PC-3 (cell line): Measurements from ENCODE around the gene FASN. TPM values are rescaled to one million over a fixed set of nuclear protein-coding genes. Genes with fewer than 3 reads are reported as not detected.

ENCODE experiments used
- ATAC-seq: fragments of 200-7000 bp; cut with Tn5 transposase; 2 replicates; pipeline ENCODE4 v1.9.1; 2020; ENCODE audit warnings: mild to moderate bottlenecking, moderate library complexity
- BruUV-seq: library from RNA; stranded (reverse); fragments of 400-500 nt; replicated peaks from 2 replicates; lab custom pipeline; 2021; lab: Mats Ljungman, UMichigan
- CTCF ChIA-PET: fragments of 300-600 bp; sonication (Branson Sonifier 250); formaldehyde crosslinking; loops from one replicate; lab custom pipeline; 2022; ENCODE audit warnings: antibody characterized with exemption; lab: Charles Lee
- POLR2A ChIA-PET: fragments of 300-600 bp; sonication (Branson Sonifier 250); formaldehyde crosslinking; loops from one replicate; lab custom pipeline; 2022; ENCODE audit warnings: antibody characterized with exemption; ENCODE audit not compliant: unreplicated experiment; lab: Charles Lee
- DNase-seq: peaks from one replicate; pipeline ENCODE4 v3.0.0-alpha.2; 2015
- H2AFZ ChIP-seq: fragments of 300-600 bp; sonication (generic); 2 replicates; pipeline ENCODE4 v1.6.0; 2016; ENCODE audit warnings: antibody characterized with exemption, low read length
- H3F3A ChIP-seq: fragments of 300-600 bp; sonication (generic); one replicate; pipeline ENCODE4 v1.6.0; 2017; ENCODE audit warnings: antibody characterized with exemption, low read length, control low read depth, mild to moderate bottlenecking; ENCODE audit not compliant: unreplicated experiment
- H3K27ac ChIP-seq: fragments of 300-600 bp; sonication (generic); 2 replicates; pipeline ENCODE4 v1.5.1; 2016; ENCODE audit warnings: mild to moderate bottlenecking, low read length
- H3K27me3 ChIP-seq: fragments of 300-600 bp; sonication (generic); 2 replicates; pipeline ENCODE4 v1.6.1; 2016; ENCODE audit warnings: low read length, mixed read lengths
- H3K36me3 ChIP-seq: fragments of 300-600 bp; sonication (generic); 2 replicates; pipeline ENCODE4 v1.6.1; 2016; ENCODE audit warnings: low read depth, mixed run types, low read length, mixed read lengths
- H3K4me1 ChIP-seq: fragments of 300-600 bp; sonication (generic); 2 replicates; pipeline ENCODE4 v1.5.1; 2016; ENCODE audit warnings: low read length; ENCODE audit not compliant: insufficient read depth
- H3K4me2 ChIP-seq: fragments of 300-600 bp; sonication (generic); 2 replicates; pipeline ENCODE4 v1.6.0; 2016; ENCODE audit warnings: low read length
- H3K4me3 ChIP-seq: fragments of 300-600 bp; sonication (generic); 2 replicates; pipeline ENCODE4 v1.5.1; 2016; ENCODE audit warnings: mild to moderate bottlenecking, low read length, mixed read lengths
- H3K79me2 ChIP-seq: fragments of 300-600 bp; sonication (generic); 2 replicates; pipeline ENCODE4 v1.6.1; 2017; ENCODE audit warnings: low read length, mixed read lengths
- H3K9ac ChIP-seq: fragments of 300-600 bp; sonication (generic); 2 replicates; pipeline ENCODE4 v1.6.0; 2016; ENCODE audit warnings: mild to moderate bottlenecking, low read length
- H3K9me2 ChIP-seq: fragments of 300-600 bp; sonication (generic); replicated peaks from 2 replicates; pipeline ENCODE4 v1.6.1; 2016; ENCODE audit warnings: mixed run types, low read length, mixed read lengths
- H3K9me3 ChIP-seq: fragments of 300-600 bp; sonication (generic); 2 replicates; pipeline ENCODE4 v1.6.1; 2016; ENCODE audit warnings: low read length, mixed read lengths
- H4K20me1 ChIP-seq: fragments of 300-600 bp; sonication (generic); 2 replicates; pipeline ENCODE4 v1.6.1; 2016; ENCODE audit warnings: low read length, mixed read lengths
- CTCF ChIP-seq: fragments of 300-600 bp; sonication (generic); conservative IDR thresholded peaks from 2 replicates; pipeline ENCODE4 v1.5.1; 2017; ENCODE audit warnings: antibody characterized with exemption, low read depth, mild to moderate bottlenecking, low read length
- EZH2 ChIP-seq: fragments of 300-600 bp; sonication (generic); IDR thresholded peaks from one replicate; pipeline ENCODE4 v1.6.1; 2017; ENCODE audit warnings: antibody characterized with exemption, mild to moderate bottlenecking, low read length; ENCODE audit not compliant: unreplicated experiment
- EZH2phosphoT487 ChIP-seq: fragments of 300-600 bp; sonication (generic); IDR thresholded peaks from 2 replicates; pipeline ENCODE4 v1.6.1; 2018; ENCODE audit warnings: mild to moderate bottlenecking, antibody characterized with exemption, low read length, borderline replicate concordance
- intact Hi-C: fragments of 100-400 bp; cut with micrococcal nuclease; formaldehyde crosslinking; loops from 2 replicates; pipeline ENCODE4 v1.9.0; 2023
- total RNA-seq: library from RNA; depleted of rRNA; stranded (reverse); fragments of >200 nt; gene quantifications from 2 replicates; pipeline ENCODE4 v1.2.3, GENCODE V29; 2014

Gene FASN
- total RNA-seq, 1 experiment from 2014 or later: 269 TPM

- Histone ChIP-seq H3K4me2 (peak overlapping the region; percentile 94; the same call in 1 of the 2 replicates), H3F3A (no peaks in the 10 kb centered on the region), H4K20me1 (no peaks in the 10 kb centered on the region), H3K79me2 (no peaks in the 10 kb centered on the region), H3K27ac (no peak overlapping the region), H3K9ac (no peak overlapping the region), H3K9me3 (no peaks in the 10 kb centered on the region), H3K36me3 (no peaks in the 10 kb centered on the region), H3K4me1 (0 out of 2 replicates have a peak, but pooled peaks cover 8% of the 10 kb centered on the region), H2AFZ (no peak overlapping the region), H3K27me3 (no peaks in the 10 kb centered on the region), H3K4me3 (peak overlapping the region; percentile 79; the same call in 1 of the 2 replicates), H3K9me2 (no peaks in the 10 kb centered on the region)
- intact Hi-C loops: no loop called here
- no TSS peak for BruUV-seq
- ChIA-PET POLR2A (no interaction called here), CTCF (interaction anchor here (0.6 kb wide), 1 partner anchor 8 kb away, joined by 3 read pairs; the partner anchor contains the start of gene DCXR)
- TF ChIP-seq EZH2 (no peak), CTCF (no peak), EZH2phosphoT487 (no peak)
- ATAC-seq (peak; percentile 0; the same call in 1 of the 2 replicates), DNase-seq (no peak)
Measured at GRCh38 chr17:82029990-82030469, 68.0 kb downstream of the FASN start.

GRCh38 chr17:82029391-82029790, 68.6 kb downstream of the FASN start:
- Histone ChIP-seq H2AFZ (no peak overlapping the region), H3K9ac (no peak overlapping the region), H3K4me1 (peaks cover 11% of the 10 kb centered on the region; the same call in 1 of the 2 replicates), H3K9me3 (no peaks in the 10 kb centered on the region), H3K4me2 (no peak overlapping the region), H3K79me2 (peaks cover 5% of the 10 kb centered on the region), H3K9me2 (no peaks in the 10 kb centered on the region), H4K20me1 (no peaks in the 10 kb centered on the region), H3K27me3 (no peaks in the 10 kb centered on the region), H3K4me3 (no peak overlapping the region), H3F3A (no peaks in the 10 kb centered on the region), H3K27ac (no peak overlapping the region), H3K36me3 (no peaks in the 10 kb centered on the region)
- ChIA-PET CTCF (interaction anchor here (0.6 kb wide), 1 partner anchor 8 kb away, joined by 3 read pairs; the partner anchor contains the start of gene DCXR), POLR2A (no interaction called here)
- TF ChIP-seq EZH2phosphoT487 (no peak), EZH2 (no peak), CTCF (no peak)
- ATAC-seq: no peak
- no TSS peak for BruUV-seq
- no peak for DNase-seq
- intact Hi-C loops: no loop called here

GRCh38 chr17:82028966-82029365, 69.1 kb downstream of the FASN start:
- Histone ChIP-seq H3K9ac (no peak overlapping the region), H3K9me3 (no peaks in the 10 kb centered on the region), H3K27ac (no peak overlapping the region), H3K27me3 (no peaks in the 10 kb centered on the region), H3K9me2 (no peaks in the 10 kb centered on the region), H3F3A (no peaks in the 10 kb centered on the region), H3K4me1 (peaks cover 15% of the 10 kb centered on the region; the same call in 1 of the 2 replicates), H3K4me2 (no peak overlapping the region), H2AFZ (no peak overlapping the region), H3K36me3 (no peaks in the 10 kb centered on the region), H3K79me2 (peaks cover 9% of the 10 kb centered on the region), H4K20me1 (no peaks in the 10 kb centered on the region), H3K4me3 (no peak overlapping the region)
- ATAC-seq: no peak
- intact Hi-C loops: no loop called here
- BruUV-seq: no TSS peak
- ChIA-PET POLR2A (no interaction called here), CTCF (no interaction called here)
- no peak for DNase-seq
- TF ChIP-seq CTCF (no peak), EZH2phosphoT487 (no peak), EZH2 (no peak)
